Measurements from ENCODE around the gene ASCL4.

The ASCL4 gene

DNA sequence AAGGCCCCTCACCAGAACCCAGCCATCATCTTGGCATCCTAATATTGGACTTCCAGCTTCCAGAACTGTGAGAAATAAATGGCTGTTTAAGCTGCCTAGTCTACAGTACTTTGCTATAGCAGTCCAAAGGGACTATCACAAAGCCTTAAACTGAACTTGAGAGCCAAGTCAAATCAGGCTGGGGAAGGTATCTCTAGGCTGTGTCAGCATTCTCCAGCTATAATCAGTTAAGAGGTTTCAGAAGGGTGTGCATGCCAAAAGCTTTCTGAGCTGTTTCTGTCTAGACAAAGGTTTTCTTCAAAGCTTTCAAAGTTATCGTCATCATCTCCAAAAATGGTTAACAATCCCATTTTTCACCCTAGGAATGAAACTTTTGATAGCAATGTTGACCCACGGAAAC is 7.6 kb downstream of the ASCL4 start:
- TF ChIP-seq, protein P1, sequence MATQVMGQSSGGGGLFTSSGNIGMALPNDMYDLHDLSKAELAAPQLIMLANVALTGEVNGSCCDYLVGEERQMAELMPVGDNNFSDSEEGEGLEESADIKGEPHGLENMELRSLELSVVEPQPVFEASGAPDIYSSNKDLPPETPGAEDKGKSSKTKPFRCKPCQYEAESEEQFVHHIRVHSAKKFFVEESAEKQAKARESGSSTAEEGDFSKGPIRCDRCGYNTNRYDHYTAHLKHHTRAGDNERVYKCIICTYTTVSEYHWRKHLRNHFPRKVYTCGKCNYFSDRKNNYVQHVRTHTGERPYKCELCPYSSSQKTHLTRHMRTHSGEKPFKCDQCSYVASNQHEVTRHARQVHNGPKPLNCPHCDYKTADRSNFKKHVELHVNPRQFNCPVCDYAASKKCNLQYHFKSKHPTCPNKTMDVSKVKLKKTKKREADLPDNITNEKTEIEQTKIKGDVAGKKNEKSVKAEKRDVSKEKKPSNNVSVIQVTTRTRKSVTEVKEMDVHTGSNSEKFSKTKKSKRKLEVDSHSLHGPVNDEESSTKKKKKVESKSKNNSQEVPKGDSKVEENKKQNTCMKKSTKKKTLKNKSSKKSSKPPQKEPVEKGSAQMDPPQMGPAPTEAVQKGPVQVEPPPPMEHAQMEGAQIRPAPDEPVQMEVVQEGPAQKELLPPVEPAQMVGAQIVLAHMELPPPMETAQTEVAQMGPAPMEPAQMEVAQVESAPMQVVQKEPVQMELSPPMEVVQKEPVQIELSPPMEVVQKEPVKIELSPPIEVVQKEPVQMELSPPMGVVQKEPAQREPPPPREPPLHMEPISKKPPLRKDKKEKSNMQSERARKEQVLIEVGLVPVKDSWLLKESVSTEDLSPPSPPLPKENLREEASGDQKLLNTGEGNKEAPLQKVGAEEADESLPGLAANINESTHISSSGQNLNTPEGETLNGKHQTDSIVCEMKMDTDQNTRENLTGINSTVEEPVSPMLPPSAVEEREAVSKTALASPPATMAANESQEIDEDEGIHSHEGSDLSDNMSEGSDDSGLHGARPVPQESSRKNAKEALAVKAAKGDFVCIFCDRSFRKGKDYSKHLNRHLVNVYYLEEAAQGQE (IDR thresholded peaks at IDR 0.05; ENCODE audit: low read depth) = no peak
- no peak for TF ChIP-seq CREB1 (IDR thresholded peaks at IDR 0.05; ENCODE audit: low read depth)
- no peak for TF ChIP-seq TEAD4 (IDR thresholded peaks at IDR 0.05)
- TF ChIP-seq, protein P2, sequence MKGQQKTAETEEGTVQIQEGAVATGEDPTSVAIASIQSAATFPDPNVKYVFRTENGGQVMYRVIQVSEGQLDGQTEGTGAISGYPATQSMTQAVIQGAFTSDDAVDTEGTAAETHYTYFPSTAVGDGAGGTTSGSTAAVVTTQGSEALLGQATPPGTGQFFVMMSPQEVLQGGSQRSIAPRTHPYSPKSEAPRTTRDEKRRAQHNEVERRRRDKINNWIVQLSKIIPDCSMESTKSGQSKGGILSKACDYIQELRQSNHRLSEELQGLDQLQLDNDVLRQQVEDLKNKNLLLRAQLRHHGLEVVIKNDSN (IDR thresholded peaks at IDR 0.05) = no peak
- TF ChIP-seq EP300 (IDR thresholded peaks at IDR 0.05; ENCODE audit: borderline replicate concordance) = no peak
- TF ChIP-seq TAF1 (IDR thresholded peaks at IDR 0.05; ENCODE audit: low read depth) = no peak
- TF ChIP-seq EGR1 (IDR thresholded peaks at IDR 0.05) = no peak
- TF ChIP-seq RAD21 (IDR thresholded peaks at IDR 0.05; ENCODE audit: low read depth) = no peak
- TF ChIP-seq ZBTB7A (IDR thresholded peaks at IDR 0.05; ENCODE audit: low read depth) = no peak
- TF ChIP-seq, protein P3, sequence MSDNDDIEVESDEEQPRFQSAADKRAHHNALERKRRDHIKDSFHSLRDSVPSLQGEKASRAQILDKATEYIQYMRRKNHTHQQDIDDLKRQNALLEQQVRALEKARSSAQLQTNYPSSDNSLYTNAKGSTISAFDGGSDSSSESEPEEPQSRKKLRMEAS (IDR thresholded peaks at IDR 0.05) = no peak

DNA sequence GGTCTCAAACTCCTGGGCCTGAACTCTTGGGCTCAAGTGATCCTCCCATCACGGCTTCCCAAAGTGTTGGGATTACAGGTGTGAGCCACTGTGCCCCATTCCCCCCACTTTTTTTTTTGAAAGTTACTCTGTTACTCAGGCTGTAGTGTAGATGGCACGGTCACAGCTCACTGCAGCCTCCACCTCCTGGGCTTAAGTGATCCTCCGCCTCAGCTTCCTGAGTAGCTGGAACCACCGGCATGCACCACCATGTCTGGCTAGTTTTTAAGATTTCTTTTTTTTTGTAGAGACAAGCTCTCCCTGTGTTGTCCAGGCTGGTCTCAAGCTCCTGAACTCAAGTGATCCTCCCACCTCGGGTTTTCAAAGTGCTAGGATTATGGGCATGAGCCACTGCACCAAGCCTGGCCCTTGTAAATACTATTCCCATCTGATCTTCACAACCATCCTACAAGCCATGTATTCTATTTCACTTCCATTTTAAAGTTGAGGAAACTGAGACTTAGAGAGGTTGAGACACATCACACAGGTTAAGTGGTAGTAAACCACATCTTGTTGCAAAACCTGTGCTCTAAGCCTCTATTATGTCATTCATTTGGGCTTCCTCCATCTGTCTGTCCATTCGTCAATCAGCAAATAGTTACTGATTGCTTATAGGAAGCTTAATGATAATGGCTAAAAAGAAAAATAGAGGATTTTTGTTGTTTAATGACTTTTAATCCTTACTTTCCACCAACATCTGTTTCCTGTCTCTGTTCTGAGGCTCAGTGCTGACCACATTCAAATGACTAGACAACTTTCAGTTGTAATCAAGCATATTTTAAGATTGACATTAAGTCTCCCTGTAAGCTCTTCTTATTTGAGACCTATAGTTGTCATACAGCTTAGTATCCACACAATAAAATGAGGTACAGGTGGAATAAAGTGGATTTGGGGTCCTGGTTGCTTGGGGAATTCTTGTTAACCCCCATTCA is 9.2 kb downstream of the ASCL4 start:
- no peak for TF ChIP-seq TAF1 (IDR thresholded peaks at IDR 0.05; ENCODE audit: low read depth)
- no peak for TF ChIP-seq RAD21 (IDR thresholded peaks at IDR 0.05; ENCODE audit: low read depth)
- TF ChIP-seq YY1 (IDR thresholded peaks at IDR 0.05; ENCODE audit: low read depth) = no peak
- TF ChIP-seq, protein P2 (IDR thresholded peaks at IDR 0.05) = no peak
- TF ChIP-seq, protein P1 (IDR thresholded peaks at IDR 0.05; ENCODE audit: low read depth) = no peak
- TF ChIP-seq EP300 (IDR thresholded peaks at IDR 0.05; ENCODE audit: borderline replicate concordance) = no peak
- TF ChIP-seq TEAD4 (IDR thresholded peaks at IDR 0.05) = no peak
- TF ChIP-seq CREB1 (IDR thresholded peaks at IDR 0.05; ENCODE audit: low read depth) = no peak

DNA sequence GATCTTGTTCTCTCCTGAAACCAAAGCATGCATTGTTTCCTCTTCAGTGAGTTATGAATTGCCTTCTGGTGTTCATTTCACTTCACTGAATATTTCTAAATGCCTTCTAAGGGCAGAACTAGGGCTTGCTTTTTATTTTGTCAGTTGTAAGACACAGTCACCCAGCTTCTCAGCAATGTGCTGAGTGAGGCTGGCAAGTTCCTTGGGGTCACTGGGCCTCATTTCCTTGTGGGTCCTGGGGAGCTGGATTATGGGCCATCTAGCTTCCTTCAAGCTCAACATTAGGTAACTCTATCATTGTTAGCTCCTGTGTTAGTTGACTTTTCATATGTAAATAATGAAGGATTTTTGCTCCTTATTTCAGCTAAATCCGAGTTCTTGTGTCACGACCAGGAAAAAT is 13.8 kb downstream of the ASCL4 start:
- TF ChIP-seq RAD21 (IDR thresholded peaks at IDR 0.05; ENCODE audit: low read depth) (no peak), TAF1 (IDR thresholded peaks at IDR 0.05; ENCODE audit: low read depth) (no peak), TCF12 (IDR thresholded peaks at IDR 0.05; ENCODE audit: low read depth) (no peak), CREB1 (IDR thresholded peaks at IDR 0.05; ENCODE audit: low read depth) (no peak), NFIC (IDR thresholded peaks at IDR 0.05) (no peak), ZBTB7A (IDR thresholded peaks at IDR 0.05; ENCODE audit: low read depth) (no peak), EGR1 (IDR thresholded peaks at IDR 0.05) (no peak), TEAD4 (IDR thresholded peaks at IDR 0.05) (no peak), YY1 (IDR thresholded peaks at IDR 0.05; ENCODE audit: low read depth) (no peak), CEBPB (IDR thresholded peaks at IDR 0.05) (no peak), FOXM1 (IDR thresholded peaks at IDR 0.05; ENCODE audit: borderline replicate concordance, low read depth) (no peak), EP300 (IDR thresholded peaks at IDR 0.05; ENCODE audit: borderline replicate concordance) (no peak)
- TF ChIP-seq, protein P3 (IDR thresholded peaks at IDR 0.05) = no peak
- TF ChIP-seq, protein P1 (IDR thresholded peaks at IDR 0.05; ENCODE audit: low read depth) = no peak
- TF ChIP-seq, protein P2 (IDR thresholded peaks at IDR 0.05) = no peak

Data from Ishikawa (cell line).